KMS-11 (cell line): Measurements from ENCODE around the gene PKD1L1.

Source experiments
- H2AFZ ChIP-seq: fragments of 200-600 bp; sonication (generic); 2 replicates; pipeline ENCODE4 v1.6.1; 2016; ENCODE audit warnings: antibody characterized with exemption, mixed run types, low read depth
- H3K27ac ChIP-seq: fragments of 200-600 bp; sonication (generic); 2 replicates; pipeline ENCODE4 v1.6.1; 2016; ENCODE audit warnings: mild to moderate bottlenecking, mixed run types
- H3K27me3 ChIP-seq: fragments of 200-600 bp; sonication (generic); 2 replicates; pipeline ENCODE4 v1.6.1; 2017; ENCODE audit warnings: mild to moderate bottlenecking, low read depth, mixed run types, moderate library complexity; ENCODE audit not compliant: insufficient read depth
- H3K36me3 ChIP-seq: fragments of 200-600 bp; sonication (generic); 2 replicates; pipeline ENCODE4 v1.6.1; 2017; ENCODE audit warnings: mild to moderate bottlenecking, mixed run types; ENCODE audit not compliant: insufficient read depth
- H3K4me1 ChIP-seq: fragments of 200-600 bp; sonication (generic); 2 replicates; pipeline ENCODE4 v1.6.1; 2016; ENCODE audit warnings: mild to moderate bottlenecking, low read depth, mixed run types; ENCODE audit not compliant: poor library complexity, severe bottlenecking
- H3K4me2 ChIP-seq: fragments of 200-600 bp; sonication (generic); 2 replicates; pipeline ENCODE4 v1.7.0; 2016; ENCODE audit warnings: mild to moderate bottlenecking, mixed run types
- H3K4me3 ChIP-seq: fragments of 200-600 bp; sonication (generic); IDR thresholded peaks from 2 replicates; pipeline ENCODE4 v1.6.1; 2017; ENCODE audit warnings: low read depth, low read length, mixed read lengths; ENCODE audit not compliant: insufficient read depth
- H3K79me2 ChIP-seq: fragments of 200-600 bp; sonication (generic); 2 replicates; pipeline ENCODE4 v1.6.1; 2016; ENCODE audit warnings: low read depth, mixed run types; ENCODE audit not compliant: insufficient read depth
- H3K9ac ChIP-seq: fragments of 200-600 bp; sonication (generic); 2 replicates; pipeline ENCODE4 v1.6.1; 2016; ENCODE audit warnings: mild to moderate bottlenecking, mixed run types
- H4K20me1 ChIP-seq: fragments of 200-600 bp; sonication (generic); 2 replicates; pipeline ENCODE4 v1.6.1; 2016; ENCODE audit warnings: mild to moderate bottlenecking, mixed run types; ENCODE audit not compliant: insufficient read depth
- CTCF ChIP-seq: fragments of 200-600 bp; sonication (generic); conservative IDR thresholded peaks from 2 replicates; pipeline ENCODE4 v1.6.1; 2017; ENCODE audit warnings: low read depth, mild to moderate bottlenecking, antibody characterized with exemption, low read length, moderate library complexity, mixed read lengths

Gene PKD1L1

GRCh38 chr7:47873762-47874161 is 74.5 kb downstream of the PKD1L1 start:
- no peak overlapping the region for H2AFZ ChIP-seq
- no peaks in the 10 kb centered on the region for H3K27me3 ChIP-seq
- H3K36me3 ChIP-seq, result no peaks in the 10 kb centered on the region
- H3K9ac ChIP-seq, result no peak overlapping the region
- H3K4me2 ChIP-seq, result no peak overlapping the region
- no peaks in the 10 kb centered on the region for H3K79me2 ChIP-seq
- no peak overlapping the region for H3K27ac ChIP-seq
- H3K4me3 ChIP-seq, result no peak overlapping the region
- no peaks in the 10 kb centered on the region for H4K20me1 ChIP-seq
- H3K4me1 ChIP-seq, result no peaks in the 10 kb centered on the region
- no peak for TF ChIP-seq CTCF

- Histone ChIP-seq H2AFZ (no peak overlapping the region), H3K4me1 (no peaks in the 10 kb centered on the region), H3K4me3 (no peak overlapping the region), H3K27me3 (no peaks in the 10 kb centered on the region), H3K36me3 (no peaks in the 10 kb centered on the region), H4K20me1 (no peaks in the 10 kb centered on the region), H3K79me2 (no peaks in the 10 kb centered on the region), H3K27ac (no peak overlapping the region), H3K4me2 (no peak overlapping the region), H3K9ac (no peak overlapping the region)
- TF ChIP-seq CTCF, result no peak
Measured at GRCh38 chr7:47867286-47867685, 81.0 kb downstream of the PKD1L1 start.

- Histone ChIP-seq H3K36me3 (no peaks in the 10 kb centered on the region), H3K4me3 (no peak overlapping the region), H3K4me1 (no peaks in the 10 kb centered on the region), H3K27ac (no peak overlapping the region), H3K4me2 (no peak overlapping the region), H2AFZ (no peak overlapping the region), H3K9ac (no peak overlapping the region), H3K27me3 (no peaks in the 10 kb centered on the region), H4K20me1 (no peaks in the 10 kb centered on the region), H3K79me2 (no peaks in the 10 kb centered on the region)
- TF ChIP-seq CTCF, result no peak
Measured at GRCh38 chr7:47866120-47866519, 82.1 kb downstream of the PKD1L1 start.

- H3K9ac ChIP-seq, result no peak overlapping the region
- H3K27ac ChIP-seq, result no peak overlapping the region
- no peak overlapping the region for H3K4me2 ChIP-seq
- H3K36me3 ChIP-seq, result no peaks in the 10 kb centered on the region
- no peaks in the 10 kb centered on the region for H3K4me1 ChIP-seq
- H3K27me3 ChIP-seq, result no peaks in the 10 kb centered on the region
- H4K20me1 ChIP-seq, result no peaks in the 10 kb centered on the region
- H3K4me3 ChIP-seq, result no peak overlapping the region
- no peak for TF ChIP-seq CTCF
- H3K79me2 ChIP-seq, result no peaks in the 10 kb centered on the region
- no peak overlapping the region for H2AFZ ChIP-seq
Measured at GRCh38 chr7:47852330-47853245, 95.7 kb downstream of the PKD1L1 start.
